GM12873 (cell line): ENCODE data around the gene UBE2L6.

Source experiments
- CTCF ChIP-seq: IDR thresholded peaks from 2 replicates; pipeline ENCODE4 v1.5.1; 2012; ENCODE audit warnings: low read depth, mild to moderate bottlenecking, moderate library complexity, low read length, control low read depth; ENCODE audit not compliant: insufficient read depth; ENCODE audit errors: missing control alignments

UBE2L6 gene

DNA sequence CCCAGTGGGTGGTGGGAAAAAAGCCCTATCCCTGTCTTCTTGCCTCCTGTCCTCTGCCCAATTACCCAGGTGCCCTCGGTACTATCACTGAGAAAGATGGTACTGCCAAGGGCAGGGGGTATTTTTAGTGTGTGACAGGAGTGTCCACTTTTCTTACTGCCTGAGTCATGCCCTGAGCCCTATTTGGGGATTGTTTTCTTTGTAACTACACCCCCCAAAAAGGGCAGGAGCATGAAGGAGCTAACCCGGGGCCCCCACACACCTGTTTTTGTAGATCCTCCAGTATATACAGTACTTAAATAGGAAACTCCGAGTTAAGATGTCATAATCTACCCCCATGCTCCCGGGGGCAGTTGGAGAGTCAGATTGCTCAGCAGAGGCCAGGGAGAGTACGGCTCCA lies 26.3 kb downstream of the UBE2L6 start:
- no peak for TF ChIP-seq CTCF

GRCh38 chr11:57539342-57539741 lies 28.1 kb downstream of the UBE2L6 start:
- TF ChIP-seq CTCF = no peak

DNA sequence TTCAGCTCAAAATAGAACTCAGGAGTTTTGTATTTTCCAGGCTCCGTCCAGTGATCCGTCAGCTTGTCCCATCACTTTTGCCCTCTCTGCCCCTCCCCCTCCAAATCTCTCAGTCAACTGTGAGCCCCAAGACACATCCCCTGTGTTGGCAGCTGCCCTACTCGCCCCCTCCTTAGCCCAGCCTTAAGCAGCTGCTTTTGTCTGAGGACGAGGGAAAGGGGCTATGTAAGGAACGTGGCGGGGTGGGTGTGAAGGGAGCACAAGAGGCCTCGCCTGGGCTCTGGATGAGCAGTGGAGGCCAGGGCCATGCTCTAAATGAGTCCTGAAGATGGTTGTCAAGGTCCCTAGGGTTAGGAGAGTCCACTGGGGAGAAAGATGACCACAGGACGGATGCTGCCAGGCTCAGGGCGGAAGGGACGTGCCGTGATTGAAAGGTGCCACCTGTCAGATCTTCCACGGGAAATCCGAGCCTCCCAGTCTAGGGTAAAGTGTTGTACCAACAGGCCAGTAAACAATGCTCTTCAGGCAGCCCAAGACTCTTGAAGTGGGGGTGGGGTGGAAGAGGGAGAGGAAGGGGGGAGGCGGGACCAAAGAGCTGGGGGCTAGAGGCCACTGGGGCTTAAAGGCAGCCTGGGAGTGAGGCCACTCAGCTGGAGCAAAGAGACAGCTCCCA lies 30.4 kb downstream of the UBE2L6 start, which contains the start of gene SMTNL1:
SMTNL1 (plus strand) TSS at position 649 of the 673 bp plus-strand sequence. CDS start 5,048 bp downstream, outside the sequence.
- no peak for TF ChIP-seq CTCF

GRCh38 chr11:57530596-57531507 lies 36.6 kb downstream of the UBE2L6 start, which contains the start of gene TIMM10:
Gene TIMM10, minus strand, starts transcription at chr11:57530754. Its CDS starts 565 bp downstream, at chr11:57530189.
- no peak for TF ChIP-seq CTCF

DNA sequence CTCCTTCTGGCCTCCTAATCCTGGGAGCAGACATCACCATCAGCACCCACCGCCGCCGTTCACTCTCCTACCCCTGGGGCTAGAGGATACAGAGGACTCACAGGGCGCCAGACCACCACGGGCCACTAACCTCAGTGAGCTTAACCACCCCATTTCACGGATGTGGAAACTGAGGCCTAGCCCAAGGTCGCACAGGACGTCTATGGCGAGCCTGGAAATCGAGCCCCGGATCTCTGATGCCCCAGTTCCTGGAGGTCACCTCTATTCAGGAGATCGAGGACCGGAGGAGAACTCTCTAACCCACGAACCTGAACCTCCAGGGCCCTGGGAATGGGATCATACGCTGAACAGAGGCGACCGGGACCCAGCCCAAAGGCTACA lies 37.3 kb downstream of the UBE2L6 start:
- no peak for TF ChIP-seq CTCF

DNA sequence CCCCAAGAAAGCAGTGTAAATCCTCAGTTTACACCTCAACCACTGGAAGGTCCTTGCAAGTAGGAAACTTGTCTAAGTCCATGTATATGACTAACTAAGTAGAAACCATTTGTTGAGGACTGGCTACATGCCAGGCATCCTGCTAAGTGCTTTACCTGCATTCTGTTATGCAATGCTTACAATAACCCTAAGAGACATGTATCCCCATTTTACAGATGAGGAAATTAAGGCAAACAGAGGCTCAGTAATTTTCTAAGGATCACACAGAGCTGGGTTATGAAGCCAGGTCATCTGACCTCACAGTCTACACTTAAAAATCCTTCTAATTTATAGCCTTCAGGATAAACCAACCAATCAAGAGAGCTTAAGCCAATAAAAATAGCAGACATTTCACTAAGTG lies 38.5 kb downstream of the UBE2L6 start:
- no peak for TF ChIP-seq CTCF

- TF ChIP-seq CTCF = peak; percentile 91
Observed at GRCh38 chr11:57527056-57527631, 40.3 kb downstream of the UBE2L6 start.
